HepG2 (cell line): ENCODE measurements around the gene CLDN7. TPM values are rescaled to one million over a fixed set of nuclear protein-coding genes. Genes with fewer than 3 reads are reported as not detected.

ENCODE experiments used
- ARID5B ChIP-seq: IDR thresholded peaks from 2 replicates; pipeline ENCODE4 v1.4.0; 2020; ENCODE audit warnings: mild to moderate bottlenecking, missing genetic modification reagents
- CHCHD3 ChIP-seq: sonication (generic); formaldehyde crosslinking; IDR thresholded peaks from 2 replicates; pipeline ENCODE4 v1.8.0; 2022; ENCODE audit warnings: mild to moderate bottlenecking, missing genetic modification reagents, moderate library complexity
- CSRNP1 ChIP-seq: sonication (generic); formaldehyde crosslinking; IDR thresholded peaks from 2 replicates; pipeline ENCODE4 v1.8.1; 2023; ENCODE audit warnings: mild to moderate bottlenecking, missing genetic modification reagents
- GMEB1 ChIP-seq: sonication (generic); formaldehyde crosslinking; IDR thresholded peaks from 2 replicates; pipeline ENCODE4 v1.5.1; 2020; ENCODE audit warnings: missing genetic modification reagents, mild to moderate bottlenecking, borderline replicate concordance
- IKZF5 ChIP-seq: IDR thresholded peaks from 2 replicates; pipeline ENCODE4 v1.6.1; 2018; ENCODE audit warnings: missing genetic modification reagents, mild to moderate bottlenecking, missing compliant biosample characterization
- LBX2 ChIP-seq: sonication (generic); formaldehyde crosslinking; IDR thresholded peaks from 2 replicates; pipeline ENCODE4 v1.5.0; 2020; ENCODE audit warnings: missing genetic modification reagents, mild to moderate bottlenecking, borderline replicate concordance
- STAT6 ChIP-seq: sonication (generic); formaldehyde crosslinking; IDR thresholded peaks from 2 replicates; pipeline ENCODE4 v1.4.0; 2020; ENCODE audit warnings: missing genetic modification reagents, mild to moderate bottlenecking, borderline replicate concordance
- TEAD2 ChIP-seq: sonication (generic); formaldehyde crosslinking; IDR thresholded peaks from 2 replicates; pipeline ENCODE4 v1.9.0; 2021; ENCODE audit warnings: missing genetic modification reagents
- ZHX1 ChIP-seq: sonication (generic); formaldehyde crosslinking; IDR thresholded peaks from 2 replicates; pipeline ENCODE4 v1.8.1; 2022; ENCODE audit warnings: low read depth, mild to moderate bottlenecking, missing genetic modification reagents
- ZNF747 ChIP-seq: sonication (generic); formaldehyde crosslinking; IDR thresholded peaks from 2 replicates; pipeline ENCODE4 v1.8.1; 2023; ENCODE audit warnings: missing genetic modification reagents, mild to moderate bottlenecking, borderline replicate concordance
- ZNF768 ChIP-seq: sonication (generic); formaldehyde crosslinking; IDR thresholded peaks from 2 replicates; pipeline ENCODE4 v1.4.0; 2020; ENCODE audit warnings: missing genetic modification reagents
- ZNF83 ChIP-seq: sonication (generic); formaldehyde crosslinking; IDR thresholded peaks from 2 replicates; pipeline ENCODE4 v1.4.0; 2020; ENCODE audit warnings: missing genetic modification reagents, mild to moderate bottlenecking, borderline replicate concordance
- polyA plus RNA-seq, 8 experiments: library from polyadenylated mRNA; depleted of rRNA in 3 of 8; stranded (reverse) in 7 of 8; unstranded in 1 of 8; fragments of >200 nt; fragmentation: Illumina TruSeq in 4 of 8; extraction: Trizol in 4 of 8; gene quantifications; 2 replicates each; pipeline versions ENCODE4 v1.2.1 to v1.2.3, GENCODE V29; 2011 to 2016; ENCODE audit warnings: low read depth in 4 of 8, missing spikeins in 1 of 8, mixed read lengths in 1 of 8; ENCODE audit not compliant: insufficient read depth in 1 of 8
- total RNA-seq, 5 experiments: library from RNA; depleted of rRNA; stranded (reverse); fragments of >200 nt; fragmentation: Illumina TruSeq; extraction: Trizol; gene quantifications; 2 replicates each; pipeline ENCODE4 v1.2.3, GENCODE V29; 2016; ENCODE audit warnings: low read depth in 1 of 5

CLDN7 gene
- total and polyA plus RNA-seq, 2 of the 13 experiments (the other 11 are each of a cell fraction or from before 2014, with no cell fraction given), result not detected

GRCh38 chr17:7280519-7281073 is 18.3 kb upstream of the CLDN7 start (continued):
- TF ChIP-seq ARID5B, result peak; percentile 60; the same call in 1 of the 2 replicates
- no peak for TF ChIP-seq ZNF747
- 0 out of 2 replicates have a peak, but pooled peaks have one; percentile 65 for TF ChIP-seq STAT6 (CRISPR knock-in tag)
- peak; percentile 57; the same call in 1 of the 2 replicates for TF ChIP-seq GMEB1
- TF ChIP-seq LBX2 (CRISPR knock-in tag), result no peak
- TF ChIP-seq ZNF83 (CRISPR knock-in tag), result no peak
- peak; percentile 63; the same call in 1 of the 2 replicates for TF ChIP-seq ZNF768 (CRISPR knock-in tag)
- peak; percentile 62; the same call in 1 of the 2 replicates for TF ChIP-seq CHCHD3
- peak; percentile 42; the same call in 1 of the 2 replicates for TF ChIP-seq ZHX1 (CRISPR knock-in tag)
- peak; percentile 66; the same call in 1 of the 2 replicates for TF ChIP-seq CSRNP1
- no peak for TF ChIP-seq IKZF5
- 0 out of 2 replicates have a peak, but pooled peaks have one; percentile 15 for TF ChIP-seq TEAD2 (CRISPR knock-in tag)
